SH-SY5Y (cell line): ENCODE results near the gene ARHGAP45.

ENCODE experiments used
- GATA2 ChIP-seq: IDR thresholded peaks from 2 replicates; pipeline ENCODE4 v1.6.1; 2011; ENCODE audit warnings: mild to moderate bottlenecking, low read depth, low read length
- GATA3 ChIP-seq: IDR thresholded peaks from 2 replicates; pipeline ENCODE4 v1.6.1; 2011; ENCODE audit warnings: low read depth, mild to moderate bottlenecking, low read length, moderate library complexity

ARHGAP45 gene

GRCh38 chr19:1105873-1106840 is 39.2 kb downstream of the ARHGAP45 start:
- no peak for TF ChIP-seq GATA2
- TF ChIP-seq GATA3, result no peak

GRCh38 chr19:1106841-1107660 is 40.1 kb downstream of the ARHGAP45 start:
- TF ChIP-seq GATA2, result no peak
- TF ChIP-seq GATA3, result no peak

- no peak for TF ChIP-seq GATA3
- TF ChIP-seq GATA2, result no peak
Observed at GRCh38 chr19:1107661-1108261, 40.8 kb downstream of the ARHGAP45 start.

- no peak for TF ChIP-seq GATA3
- no peak for TF ChIP-seq GATA2
Observed at GRCh38 chr19:1108291-1109031, 41.5 kb downstream of the ARHGAP45 start.

GRCh38 chr19:1109032-1109551 is 42.1 kb downstream of the ARHGAP45 start:
- no peak for TF ChIP-seq GATA2
- no peak for TF ChIP-seq GATA3

- TF ChIP-seq GATA2, result no peak
- no peak for TF ChIP-seq GATA3
Observed at GRCh38 chr19:1109697-1110671, 43.0 kb downstream of the ARHGAP45 start.

GRCh38 chr19:1110809-1111640 is 44.1 kb downstream of the ARHGAP45 start:
- TF ChIP-seq GATA2, result no peak
- TF ChIP-seq GATA3, result no peak

- TF ChIP-seq GATA3, result no peak
- no peak for TF ChIP-seq GATA2
Observed at GRCh38 chr19:1111641-1112267, 44.8 kb downstream of the ARHGAP45 start.

- TF ChIP-seq GATA2, result no peak
- TF ChIP-seq GATA3, result no peak
Observed at GRCh38 chr19:1112268-1113029, 45.5 kb downstream of the ARHGAP45 start.

GRCh38 chr19:1113030-1113985 is 46.3 kb downstream of the ARHGAP45 start:
- TF ChIP-seq GATA2 (no peak), GATA3 (no peak)
